Measurements from ENCODE around the gene NUDT16L1. TPM values are rescaled to one million over a fixed set of nuclear protein-coding genes. Genes with fewer than 3 reads are reported as not detected.

The NUDT16L1 gene
- total and polyA plus RNA-seq, 2 of the 4 experiments (the other 2 are of a cell fraction): 22.9 to 44.3 TPM

- no peak overlapping the region for H4K8ac ChIP-seq (ENCODE audit: low read depth in 2 of 2, low read length in 2 of 2)
- DNase-seq: no peak
- no peak for TF ChIP-seq RAD21 (IDR thresholded peaks at IDR 0.05; ENCODE audit: low read length)
- no peak for TF ChIP-seq RCOR1 (IDR thresholded peaks at IDR 0.05; ENCODE audit: insufficient replicate concordance, low read length)
- no peak for TF ChIP-seq CHD1 (IDR thresholded peaks at IDR 0.05; ENCODE audit: low read depth, low read length)
- no peak for TF ChIP-seq RFX5 (IDR thresholded peaks at IDR 0.05; ENCODE audit: low read depth, low read length)
- no peak for TF ChIP-seq NFE2L2 (IDR thresholded peaks at IDR 0.05; ENCODE audit: low read depth, low read length)
- TF ChIP-seq BHLHE40 (IDR thresholded peaks at IDR 0.05; ENCODE audit: low read depth, low read length): no peak
- TF ChIP-seq POLR2A (IDR thresholded peaks at IDR 0.05; ENCODE audit: low read depth, low read length): no peak
- TF ChIP-seq MAFK (IDR thresholded peaks at IDR 0.05; ENCODE audit: low read depth, low read length): no peak
- no peak for TF ChIP-seq SMC3 (IDR thresholded peaks at IDR 0.05; ENCODE audit: low read depth, low read length)
- no peak for TF ChIP-seq CTCF (conservative IDR thresholded peaks at IDR 0.05; ENCODE audit: low read depth, low read length)
- no peak for TF ChIP-seq MAZ (IDR thresholded peaks at IDR 0.05; ENCODE audit: borderline replicate concordance, low read depth, low read length)
- no peak for TF ChIP-seq ELK1 (IDR thresholded peaks at IDR 0.05; ENCODE audit: borderline replicate concordance, low read depth, low read length)
- dilution Hi-C loops (cut with HindIII; ENCODE audit: low sequenced_read_pairs, unreplicated experiment): no loop called here
- no peak overlapping the region for H3K56ac ChIP-seq (ENCODE audit: extremely low read depth, insufficient read depth, low read length)
- in situ Hi-C loops (cut with MboI; ENCODE audit: low sequenced_read_pairs): no loop called here
- H3K18ac ChIP-seq (ENCODE audit: low read depth, low read length): no peak overlapping the region
- H3K9me3 ChIP-seq (ENCODE audit: control insufficient read depth, insufficient read depth, low read length): no peaks in the 10 kb centered on the region
- no peaks in the 10 kb centered on the region for H3K4me1 ChIP-seq (ENCODE audit: control insufficient read depth, insufficient read depth, low read length)
- H2AK5ac ChIP-seq (ENCODE audit: low read depth, low read length): no peak overlapping the region
- peaks cover 32% of the 10 kb centered on the region for H4K20me1 ChIP-seq (ENCODE audit: insufficient read depth, low read length)
- H3K9me1 ChIP-seq (ENCODE audit: insufficient read depth, low read length): no peaks in the 10 kb centered on the region
- BruUV-seq (replicated peaks): no TSS peak
- WGBS, 2 experiments (ENCODE audit: extremely low coverage in 2 of 2, insufficient read length in 1 of 2): 100% methylated on average over 7 of the region's 12 CpGs; no CpG with 5 or more reads in 1 of the 2 experiments
- peaks cover 0 to 22% of the 10 kb centered on the region in 2 experiments; a peak in 1 of 4 replicates for H3K79me1 ChIP-seq (ENCODE audit: low read depth in 1 of 2, low read length in 2 of 2)
- no peak overlapping the region for H3K4ac ChIP-seq (ENCODE audit: low read depth, low read length)
- H2BK20ac ChIP-seq (ENCODE audit: low read depth, low read length): no peak overlapping the region
- no peak overlapping the region for H2BK120ac ChIP-seq (ENCODE audit: low read depth, low read length)
- H3K4me3 ChIP-seq (ENCODE audit: insufficient read depth, low read depth, low read length): no peak overlapping the region
- POLR2A ChIA-PET (ENCODE audit: unreplicated experiment): no interaction called here
- no peak overlapping the region for H4K91ac ChIP-seq (ENCODE audit: insufficient read depth, low read depth, low read length)
- intact Hi-C loops (cut with micrococcal nuclease): no loop called here
- peaks cover 61% of the 10 kb centered on the region for H3K36me3 ChIP-seq (ENCODE audit: control insufficient read depth, insufficient read depth, low read length)
- no peak overlapping the region for H3K4me2 ChIP-seq (ENCODE audit: low read depth, low read length)
- H3K27ac ChIP-seq (ENCODE audit: insufficient read depth, low read length): no peak overlapping the region
- no peak overlapping the region for H3K9ac ChIP-seq (ENCODE audit: low read depth, low read length)
- H2BK15ac ChIP-seq (ENCODE audit: low read depth, low read length): no peak overlapping the region
- no peaks in the 10 kb centered on the region for H3K27me3 ChIP-seq (ENCODE audit: control insufficient read depth, insufficient read depth, low read length)
- no peak overlapping the region for H3K14ac ChIP-seq (replicated peaks; ENCODE audit: low read depth, low read length)
- no peak overlapping the region for H2AFZ ChIP-seq (replicated peaks; ENCODE audit: low read length, poor library complexity)
- H4K5ac ChIP-seq (ENCODE audit: low read depth, low read length): no peak overlapping the region
- no peak overlapping the region for H2BK5ac ChIP-seq (ENCODE audit: low read depth, low read length, poor library complexity, severe bottlenecking)
- no peak for ATAC-seq (ENCODE audit: low read depth)
- peak overlapping the region; percentile 28 for H2AK9ac ChIP-seq (replicated peaks; ENCODE audit: low read depth, low read length, poor library complexity)
- CTCF ChIA-PET: no interaction called here
- no peak overlapping the region for H3K23ac ChIP-seq (ENCODE audit: low read depth, low read length)
These were observed 37.1 kb upstream of the NUDT16L1 start for GRCh38 chr16:4656221-4656620.
